ENCODE measurements around the gene KRT82.
"Not testable (repeated sequence)": the region's sequence is repeated elsewhere in the genome, so short reads cannot be mapped to it uniquely, and the experiment has no call there.

Gene KRT82

GRCh38 chr12:52410589-52411248 is 4.6 kb upstream of the KRT82 start:
- not testable (repeated sequence) for DNase-seq (ENCODE audit: low read depth in 2 of 2)

- no peak for DNase-seq (ENCODE audit: low read depth in 2 of 2)
Observed at GRCh38 chr12:52407918-52408317, 1.8 kb upstream of the KRT82 start.

GRCh38 chr12:52404951-52405350 is 1.2 kb downstream of the KRT82 start:
- no peak for DNase-seq (ENCODE audit: low read depth in 2 of 2)

- DNase-seq (ENCODE audit: low read depth in 2 of 2): no peak
Observed at GRCh38 chr12:52403561-52403960, 2.6 kb downstream of the KRT82 start.

GRCh38 chr12:52402873-52403540 is 3.1 kb downstream of the KRT82 start:
- no peak for DNase-seq (ENCODE audit: low read depth in 2 of 2)

GRCh38 chr12:52402377-52402776 is 3.8 kb downstream of the KRT82 start:
- no peak for DNase-seq (ENCODE audit: low read depth in 2 of 2)

- DNase-seq (ENCODE audit: low read depth in 2 of 2): no peak
Observed at GRCh38 chr12:52401926-52402325, 4.2 kb downstream of the KRT82 start.

GRCh38 chr12:52401526-52401925 is 4.6 kb downstream of the KRT82 start:
- DNase-seq (ENCODE audit: low read depth in 2 of 2): no peak

- DNase-seq (ENCODE audit: low read depth in 2 of 2): no peak
Observed at GRCh38 chr12:52400906-52401305, 5.2 kb downstream of the KRT82 start.

GRCh38 chr12:52399756-52400155 is 6.4 kb downstream of the KRT82 start:
- DNase-seq (ENCODE audit: low read depth in 2 of 2): no peak

- DNase-seq (ENCODE audit: low read depth in 2 of 2): no peak
Observed at GRCh38 chr12:52398176-52398575, 8.0 kb downstream of the KRT82 start.

GRCh38 chr12:52396656-52397055 is 9.5 kb downstream of the KRT82 start:
- no peak for DNase-seq (ENCODE audit: low read depth in 2 of 2)

GRCh38 chr12:52395761-52396434 is 10.2 kb downstream of the KRT82 start:
- no peak for DNase-seq (ENCODE audit: low read depth in 2 of 2)

GRCh38 chr12:52394836-52395405 is 11.2 kb downstream of the KRT82 start:
- DNase-seq (ENCODE audit: low read depth in 2 of 2): no peak

- no peak for DNase-seq (ENCODE audit: low read depth in 2 of 2)
Observed at GRCh38 chr12:52392465-52393007, 13.6 kb downstream of the KRT82 start.

- DNase-seq (ENCODE audit: low read depth in 2 of 2): no peak
Observed at GRCh38 chr12:52391618-52392002, 14.5 kb downstream of the KRT82 start.

GRCh38 chr12:52390739-52391617 is 15.2 kb downstream of the KRT82 start:
- no peak for DNase-seq (ENCODE audit: low read depth in 2 of 2)

- DNase-seq (ENCODE audit: low read depth in 2 of 2): no peak
Observed at GRCh38 chr12:52389313-52390207, 16.6 kb downstream of the KRT82 start.

GRCh38 chr12:52387859-52388258 is 18.3 kb downstream of the KRT82 start:
- DNase-seq (ENCODE audit: low read depth in 2 of 2): no peak

- no peak for DNase-seq (ENCODE audit: low read depth in 2 of 2)
Observed at GRCh38 chr12:52385226-52385702, 20.9 kb downstream of the KRT82 start, which contains the start of gene KRT84. Gene KRT84, minus strand, starts transcription at chr12:52385652. Its CDS starts 67 bp downstream, at chr12:52385585.
